Mammary epithelial cell (primary cell): ENCODE measurements around the gene PCBP4.

ENCODE experiments used
- CTCF ChIP-seq, 2 donors: IDR thresholded peaks in 1 of 2; conservative IDR thresholded peaks in 1 of 2; 2 replicates each; pipeline ENCODE4 v1.5.1; 2011 to 2012; ENCODE audit warnings: inconsistent platforms in 2 of 2, low read length in 2 of 2, mild to moderate bottlenecking in 2 of 2, control low read depth in 1 of 2, low read depth in 1 of 2; ENCODE audit not compliant: insufficient read depth in 1 of 2; ENCODE audit errors: extremely low read depth in 1 of 2
- EZH2 ChIP-seq: IDR thresholded peaks from 2 replicates; pipeline ENCODE4 v1.6.1; 2012; ENCODE audit warnings: low read length, inconsistent platforms, borderline replicate concordance

- TF ChIP-seq CTCF (conservative IDR thresholded peaks at IDR 0.05 in 1 of 2, IDR thresholded peaks at IDR 0.05 in 1 of 2; ENCODE audit: extremely low read depth in 1 of 2, insufficient read depth in 1 of 2, low read depth in 1 of 2, low read length in 2 of 2), result no peak
- TF ChIP-seq EZH2, result no peak
Measured at GRCh38 chr3:51969841-51970240, 2.6 kb upstream of the PCBP4 start.
